Measurements from ENCODE around the gene OLIG3.
A peak's percentile ranks its signal among the peaks of the same experiment; 100 is the strongest.

OLIG3 gene
- total RNA-seq = 0 reads per million in 3 experiments

GRCh38 chr6:137494281-137494987, at the start of gene OLIG3:
OLIG3 (minus strand) TSS chr6:137494394; CDS start chr6:137494170, 224 bp downstream.
- no peak for DNase-seq

- DNase-seq = no peak
Measured at GRCh38 chr6:137543114-137543513, 48.9 kb upstream of the OLIG3 start.

GRCh38 chr6:137542713-137543112, 48.5 kb upstream of the OLIG3 start:
- no peak for DNase-seq

DNA sequence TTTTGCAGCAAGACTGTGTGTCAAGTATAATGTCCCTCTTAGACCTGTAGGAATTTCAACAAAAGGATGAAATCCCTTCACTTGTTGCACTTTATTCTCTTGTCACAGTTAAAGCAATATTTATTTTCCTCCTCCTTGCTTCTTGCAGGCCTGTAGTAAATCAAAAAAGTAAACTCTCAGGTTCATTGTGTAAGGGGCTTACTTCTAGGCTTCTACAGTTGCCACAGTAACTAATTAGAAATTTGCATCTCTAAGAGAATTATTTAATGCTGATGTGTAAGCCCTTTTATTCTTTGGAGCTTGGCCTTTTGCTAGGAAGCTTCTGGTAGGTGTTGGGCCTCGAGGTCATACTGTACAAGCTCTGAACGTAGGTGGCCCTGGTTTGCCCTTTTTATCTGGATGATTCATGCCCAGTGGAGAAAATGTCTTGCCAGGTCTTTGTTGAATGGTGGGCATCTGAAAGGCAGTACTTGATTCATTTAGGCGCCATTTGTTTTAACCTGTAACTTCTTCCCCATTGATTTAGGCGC, 47.4 kb upstream of the OLIG3 start:
- no peak for DNase-seq

DNA sequence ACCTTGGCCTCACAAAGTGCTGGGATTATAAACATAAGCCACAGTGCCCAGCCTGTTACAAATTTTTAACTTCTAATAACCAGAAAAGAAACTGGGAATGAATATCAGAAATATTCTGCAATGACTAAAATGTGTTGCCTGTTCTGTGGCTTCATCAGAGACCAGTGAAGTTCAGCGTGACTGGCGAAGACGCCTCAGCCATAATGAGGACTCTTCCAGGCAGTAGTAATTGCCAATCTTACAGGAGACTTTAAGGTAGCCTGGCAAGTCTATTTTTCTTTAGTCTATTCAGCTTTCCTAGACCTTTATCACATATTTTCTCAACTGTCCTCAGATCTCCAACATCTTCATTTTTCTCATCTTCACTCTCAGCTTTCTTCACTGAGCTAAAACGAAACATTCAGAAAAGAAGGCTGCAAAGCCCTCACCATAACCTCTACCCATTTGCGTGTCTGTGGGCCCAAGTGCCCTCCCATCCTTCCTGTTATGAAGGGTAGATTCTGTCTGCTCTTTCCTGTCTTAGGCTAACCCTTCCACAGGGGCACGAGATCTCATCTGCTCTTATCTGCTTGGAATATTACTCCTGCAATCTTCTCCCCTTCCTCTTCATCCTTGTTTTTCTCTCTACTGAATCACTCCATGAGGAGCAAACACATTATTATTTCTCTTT, 42.0 kb upstream of the OLIG3 start:
- peak; percentile 38 for DNase-seq

DNA sequence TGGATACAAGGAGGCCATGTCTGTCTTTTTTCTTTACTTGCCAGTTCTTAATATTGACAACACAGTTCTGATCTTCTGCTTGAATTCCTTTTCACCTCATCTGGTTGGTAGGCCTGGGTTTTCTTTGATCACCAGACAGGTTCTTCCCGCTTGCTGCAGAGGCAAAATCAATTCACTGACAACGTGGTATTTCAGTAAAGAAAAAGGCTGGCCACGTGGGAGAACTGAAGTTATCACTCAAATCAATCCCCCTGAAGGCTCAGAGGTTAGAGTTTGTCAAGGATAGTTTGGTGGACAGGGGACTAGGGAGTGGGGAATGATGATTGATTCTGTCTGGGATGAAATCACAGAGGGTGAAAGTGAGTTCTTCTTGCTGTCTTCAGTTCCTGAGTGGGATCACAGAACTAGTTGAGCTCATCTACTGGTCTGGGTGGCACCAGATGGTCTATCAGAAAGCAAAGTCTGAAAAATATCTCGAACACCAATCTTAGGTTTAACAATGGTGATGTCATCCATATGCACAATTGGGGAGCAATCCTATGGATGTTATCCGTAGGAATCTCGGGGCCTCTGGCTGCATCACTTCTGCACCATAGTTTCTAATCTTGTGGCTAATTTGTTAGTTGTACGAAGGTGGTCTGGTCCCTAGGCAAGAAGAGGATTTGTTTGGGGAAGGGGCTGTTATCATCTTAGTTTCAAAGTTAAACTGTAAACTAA, 37.3 kb upstream of the OLIG3 start:
- no peak for DNase-seq

GRCh38 chr6:137530404-137530803, 36.2 kb upstream of the OLIG3 start:
- DNase-seq = no peak

- no peak for DNase-seq
Measured at GRCh38 chr6:137522831-137523230, 28.6 kb upstream of the OLIG3 start.

DNA sequence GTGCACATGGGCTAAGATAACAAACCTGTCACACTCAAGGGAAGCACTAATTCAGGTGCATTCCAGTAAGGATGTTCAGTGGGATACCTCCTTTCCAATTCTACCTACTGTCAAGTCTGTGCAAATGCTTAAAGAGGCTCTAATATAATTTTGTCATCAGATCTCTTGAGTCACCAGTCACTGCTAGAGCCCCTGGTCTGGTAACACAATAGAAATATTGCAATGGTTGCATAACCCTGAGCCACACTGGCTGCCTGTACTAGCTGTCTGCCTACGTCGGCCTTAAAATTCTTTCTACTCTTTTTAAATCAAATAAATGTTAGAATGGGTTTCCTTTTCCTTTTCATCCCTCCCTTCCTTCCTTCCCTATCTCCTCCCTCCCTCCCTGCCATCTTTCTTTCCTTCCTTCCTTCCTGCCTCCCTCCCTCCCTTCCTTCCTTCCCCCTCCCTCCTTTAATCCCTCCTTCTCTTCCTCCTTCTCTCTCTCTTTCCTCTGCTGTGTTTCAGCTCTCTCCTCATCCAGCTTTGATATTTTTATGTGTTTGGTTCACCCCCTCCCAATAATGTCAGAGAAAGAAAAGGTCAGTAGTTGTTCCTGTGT, 28.1 kb upstream of the OLIG3 start:
- DNase-seq = no peak

DNA sequence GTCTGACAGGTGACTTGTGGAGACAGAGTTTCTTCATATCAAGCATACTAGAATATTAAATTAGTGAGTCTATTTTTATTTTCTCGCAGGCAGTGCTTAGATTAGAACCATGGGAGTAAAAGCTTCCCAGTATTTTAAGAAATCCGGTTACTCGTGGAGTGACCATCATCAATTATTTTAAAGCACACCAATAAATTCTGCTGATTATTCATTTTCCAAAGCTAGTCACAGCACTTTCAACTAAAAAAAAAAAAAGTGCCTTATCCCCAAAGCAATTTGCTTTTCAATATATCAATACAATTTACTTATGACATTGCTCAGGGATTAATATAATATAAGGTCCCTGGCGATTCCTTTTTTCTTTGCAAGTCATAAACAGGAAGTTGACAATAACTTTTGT, 26.3 kb upstream of the OLIG3 start:
- no peak for DNase-seq

GRCh38 chr6:137519629-137520176, 25.5 kb upstream of the OLIG3 start:
- no peak for DNase-seq

DNA sequence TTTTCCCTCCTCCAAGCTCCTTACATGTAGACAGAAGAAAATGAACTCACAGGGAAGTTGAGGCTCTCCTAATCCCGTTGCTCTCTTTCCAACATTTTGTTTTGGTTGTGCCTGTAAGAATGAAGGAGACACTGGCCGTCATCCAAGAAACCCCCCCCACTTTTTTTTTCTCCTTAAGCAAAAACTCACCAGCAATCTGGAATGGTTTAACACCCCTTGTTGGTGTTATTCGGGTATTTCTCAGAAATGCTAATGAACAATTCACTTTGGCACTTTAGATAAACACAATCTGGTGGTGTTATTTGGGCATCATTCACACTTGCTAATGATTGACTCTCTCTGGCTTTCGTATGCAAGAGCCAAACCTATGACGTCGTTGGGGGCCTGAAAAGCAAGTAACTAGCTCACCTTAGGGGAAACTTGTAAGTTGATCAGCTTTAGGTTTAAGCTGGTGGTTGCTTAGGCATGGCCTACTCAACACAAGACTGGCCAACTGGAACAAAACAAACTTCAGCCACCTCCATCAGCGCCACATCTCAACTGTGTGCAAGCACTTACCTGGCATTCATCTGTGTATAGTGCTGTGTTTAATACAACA, 24.3 kb upstream of the OLIG3 start:
- no peak for DNase-seq

DNA sequence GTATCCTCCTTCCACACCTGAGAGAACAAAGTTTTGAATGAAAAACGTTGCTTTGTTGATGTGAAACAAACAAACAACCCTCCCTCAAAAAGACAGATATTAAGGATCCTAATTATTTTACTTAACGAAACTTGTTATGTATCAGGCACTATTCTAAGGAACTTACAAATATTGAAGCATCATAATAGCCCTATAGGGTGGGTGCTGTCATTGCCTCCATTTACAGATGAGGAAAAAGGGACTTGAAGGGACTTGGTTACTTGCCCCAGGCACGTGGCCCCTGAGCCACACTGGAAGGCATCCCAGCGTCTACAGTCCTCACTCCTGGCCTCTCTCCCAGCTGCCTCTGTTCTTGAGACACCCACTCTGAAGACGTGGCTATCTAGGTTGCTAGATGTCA, 20.2 kb upstream of the OLIG3 start:
- DNase-seq = no peak

DNA sequence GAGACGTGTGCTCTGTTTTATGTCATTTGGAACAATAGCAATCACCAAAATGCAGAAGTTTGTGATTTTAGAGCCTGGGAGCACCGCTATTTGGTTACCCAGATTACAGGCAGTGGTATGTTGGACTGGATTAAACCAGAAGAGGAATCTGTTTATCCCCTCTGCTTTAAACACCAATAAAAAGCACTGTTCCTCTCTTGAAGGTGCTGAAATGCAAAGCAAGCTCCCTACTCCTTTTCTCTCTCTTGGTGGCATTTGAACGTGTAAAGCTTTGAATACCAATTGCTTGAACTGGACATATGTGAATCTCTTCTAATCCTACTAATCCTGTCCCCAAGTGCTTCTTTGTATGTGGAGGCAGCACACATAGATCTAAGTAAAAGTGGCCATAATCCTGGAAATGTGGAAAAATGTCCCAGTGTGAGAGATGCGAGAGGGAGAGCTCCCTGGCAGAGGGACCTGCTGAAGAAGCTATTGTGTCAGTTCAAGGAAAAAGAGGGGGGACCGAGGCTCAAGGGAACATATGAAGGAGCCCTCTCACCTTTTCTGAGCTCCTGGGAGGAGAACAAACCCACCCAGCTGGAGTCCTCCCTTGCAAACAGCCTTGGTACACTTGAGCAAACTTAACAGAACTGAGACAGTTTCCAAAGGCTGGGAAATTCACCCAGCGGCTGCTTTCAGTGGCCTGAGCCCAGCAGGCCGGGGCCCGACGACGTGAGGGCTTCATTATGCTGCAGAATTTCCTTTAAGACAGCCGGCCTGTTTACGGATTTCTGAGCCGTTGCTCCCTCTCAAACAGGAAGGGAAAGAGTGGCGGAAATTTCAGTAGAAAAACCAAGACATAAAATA, 18.8 kb upstream of the OLIG3 start:
- no peak for DNase-seq

DNA sequence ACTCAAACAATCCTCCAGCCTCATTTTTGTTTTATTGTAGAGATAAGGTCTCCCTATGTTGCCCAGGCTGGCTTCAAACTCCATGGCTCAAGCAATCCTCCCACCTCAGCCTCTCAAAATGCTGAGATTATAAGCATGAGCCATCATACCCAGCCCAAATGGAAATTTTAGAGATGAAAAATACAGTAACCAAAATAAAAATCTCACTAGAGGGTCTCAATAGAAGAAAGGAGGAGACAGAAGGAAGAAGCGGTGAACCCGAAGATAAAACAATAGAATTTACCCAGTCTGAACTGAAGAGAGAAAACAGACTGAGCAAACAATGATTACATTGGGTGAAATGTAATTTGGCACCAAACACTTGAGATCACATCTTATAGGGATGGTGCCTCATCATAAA, 16.7 kb upstream of the OLIG3 start:
- no peak for DNase-seq

- no peak for DNase-seq
Measured at GRCh38 chr6:137498481-137499190, 4.4 kb upstream of the OLIG3 start.

- DNase-seq = peak; percentile 25
Measured at GRCh38 chr6:137497721-137498463, 3.7 kb upstream of the OLIG3 start.

GRCh38 chr6:137496909-137497720, 2.9 kb upstream of the OLIG3 start:
- peak; percentile 17 for DNase-seq

DNA sequence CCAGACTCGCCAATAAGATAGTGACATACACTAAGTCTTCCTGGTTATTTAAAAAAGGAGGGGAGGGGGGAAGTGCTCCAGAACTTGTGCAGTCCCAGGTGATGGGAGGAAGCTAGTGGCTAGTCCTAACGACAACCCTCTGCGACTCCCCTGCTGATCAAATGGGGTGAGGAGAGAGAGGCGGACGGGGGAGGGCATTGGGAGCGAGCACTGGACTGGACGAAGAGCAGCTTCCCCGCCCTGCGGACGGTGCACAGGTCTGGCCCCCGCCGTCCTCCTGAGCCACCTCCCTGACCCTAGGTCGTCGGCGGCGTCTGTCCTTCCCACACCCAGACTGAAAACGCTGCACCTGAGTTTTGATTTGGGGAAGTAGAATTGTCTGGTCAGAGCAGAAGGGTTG, 2.2 kb upstream of the OLIG3 start:
- no peak for DNase-seq

Measured in central memory CD4-positive, alpha-beta T cell (primary cell).